ENCODE results near the gene MPG. TPM values are rescaled to one million over a fixed set of nuclear protein-coding genes. Genes with fewer than 3 reads are reported as not detected.

The MPG gene
- polyA plus RNA-seq, 1 experiment: 47.3 TPM

DNA sequence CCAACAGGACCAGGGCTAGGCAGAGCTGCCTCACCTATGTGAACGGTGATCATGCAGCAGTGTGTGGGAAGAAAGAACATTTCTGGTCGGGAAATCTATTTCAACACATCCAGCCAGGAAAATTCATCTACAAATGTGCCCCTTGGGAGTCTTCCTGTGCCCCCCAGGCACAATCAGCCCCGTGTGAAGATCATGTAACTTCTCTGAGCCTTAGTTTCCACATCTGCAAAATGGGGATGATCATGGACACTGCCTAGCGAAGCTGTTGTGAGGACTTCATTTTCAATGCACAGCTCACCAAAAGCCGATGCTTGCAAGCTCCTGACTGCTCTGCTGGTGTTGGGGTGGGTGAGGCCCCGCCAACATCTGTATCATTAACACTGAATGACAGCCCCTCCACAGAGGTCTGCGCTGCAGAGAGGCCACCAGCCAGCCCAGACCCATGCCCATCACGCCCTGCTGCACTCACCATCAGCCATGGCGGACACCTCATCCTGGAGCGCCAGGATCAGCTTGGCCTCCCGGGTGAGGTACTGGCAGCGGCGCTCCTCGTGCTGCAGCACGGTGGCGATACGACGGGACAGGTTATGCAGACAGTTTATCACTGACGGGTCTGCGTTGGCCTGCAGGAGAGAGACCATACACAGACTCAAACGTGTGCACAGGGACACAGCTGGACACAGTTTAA lies 34.3 kb downstream of the MPG start:
- Histone ChIP-seq H3K9me3 (ENCODE audit: control insufficient read depth, insufficient read depth, low read length) (no peaks in the 10 kb centered on the region), H3K27ac (ENCODE audit: low read depth, low read length) (no peak overlapping the region), H3K4me3 (ENCODE audit: low read depth, low read length) (no peak overlapping the region), H3K27me3 (ENCODE audit: control insufficient read depth, insufficient read depth, low read length) (no peaks in the 10 kb centered on the region)
- ChIA-PET CTCF (interaction anchor here (0.5 to 0.9 kb wide), 2 partner anchors 47 to 145 kb away, joined by 3 to 7 read pairs; no protein-coding TSS in a partner anchor), POLR2A (interaction anchor here (1.1 kb wide), 1 partner anchor 240 kb away, joined by 3 read pairs; the partner anchor contains the start of gene AXIN1)
- no peak for DNase-seq (ENCODE audit: low read depth, low spot score)
- TF ChIP-seq, protein P1, sequence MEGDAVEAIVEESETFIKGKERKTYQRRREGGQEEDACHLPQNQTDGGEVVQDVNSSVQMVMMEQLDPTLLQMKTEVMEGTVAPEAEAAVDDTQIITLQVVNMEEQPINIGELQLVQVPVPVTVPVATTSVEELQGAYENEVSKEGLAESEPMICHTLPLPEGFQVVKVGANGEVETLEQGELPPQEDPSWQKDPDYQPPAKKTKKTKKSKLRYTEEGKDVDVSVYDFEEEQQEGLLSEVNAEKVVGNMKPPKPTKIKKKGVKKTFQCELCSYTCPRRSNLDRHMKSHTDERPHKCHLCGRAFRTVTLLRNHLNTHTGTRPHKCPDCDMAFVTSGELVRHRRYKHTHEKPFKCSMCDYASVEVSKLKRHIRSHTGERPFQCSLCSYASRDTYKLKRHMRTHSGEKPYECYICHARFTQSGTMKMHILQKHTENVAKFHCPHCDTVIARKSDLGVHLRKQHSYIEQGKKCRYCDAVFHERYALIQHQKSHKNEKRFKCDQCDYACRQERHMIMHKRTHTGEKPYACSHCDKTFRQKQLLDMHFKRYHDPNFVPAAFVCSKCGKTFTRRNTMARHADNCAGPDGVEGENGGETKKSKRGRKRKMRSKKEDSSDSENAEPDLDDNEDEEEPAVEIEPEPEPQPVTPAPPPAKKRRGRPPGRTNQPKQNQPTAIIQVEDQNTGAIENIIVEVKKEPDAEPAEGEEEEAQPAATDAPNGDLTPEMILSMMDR (IDR thresholded peaks at IDR 0.05; ENCODE audit: low read depth, low read length): no peak

DNA sequence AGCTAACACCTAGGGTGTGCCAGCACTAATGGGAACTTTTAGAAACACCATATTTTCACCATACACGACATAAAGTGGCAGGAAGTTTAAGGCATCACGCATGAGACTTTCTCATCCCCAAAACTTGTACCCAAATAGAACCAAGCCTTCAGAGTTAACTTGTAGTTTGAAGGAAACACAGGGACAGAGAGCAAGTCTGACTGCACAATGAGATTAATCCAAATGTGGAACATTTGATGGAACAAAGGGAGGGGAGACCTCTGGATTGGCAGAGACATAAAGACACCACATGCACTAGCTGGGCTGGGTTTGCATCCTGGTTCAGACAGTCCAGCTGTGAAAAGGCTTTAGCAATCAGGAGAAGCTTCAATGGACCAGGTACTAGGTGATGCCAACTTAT lies 36.3 kb downstream of the MPG start:
- Histone ChIP-seq H3K27me3 (ENCODE audit: control insufficient read depth, insufficient read depth, low read length) (no peaks in the 10 kb centered on the region), H3K27ac (ENCODE audit: low read depth, low read length) (no peak overlapping the region), H3K4me3 (ENCODE audit: low read depth, low read length) (no peak overlapping the region), H3K9me3 (ENCODE audit: control insufficient read depth, insufficient read depth, low read length) (no peaks in the 10 kb centered on the region; the same call in 1 of the 2 replicates)
- TF ChIP-seq, protein P1 (IDR thresholded peaks at IDR 0.05; ENCODE audit: low read depth, low read length): no peak
- CTCF ChIA-PET: no interaction called here
- POLR2A ChIA-PET: no interaction called here
- DNase-seq (ENCODE audit: low read depth, low spot score): no peak

DNA sequence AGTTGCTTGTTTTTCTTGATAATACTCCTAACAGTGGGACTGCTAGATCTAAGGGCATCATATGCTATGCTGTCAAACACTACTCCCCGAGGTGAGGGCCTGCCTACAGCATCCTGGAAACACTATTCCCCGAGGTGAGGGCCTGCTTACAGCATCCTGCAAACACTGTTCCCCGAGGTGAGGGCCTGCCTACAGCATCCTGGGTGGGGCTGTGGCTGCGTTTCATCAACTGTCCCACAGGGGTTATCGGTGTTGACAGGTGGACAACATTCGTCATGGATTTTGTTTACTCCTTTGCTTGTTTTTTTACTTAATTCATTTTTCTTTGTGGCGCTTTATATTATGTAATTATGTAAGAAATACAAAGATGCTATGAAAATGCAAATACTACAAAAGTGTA lies 38.0 kb downstream of the MPG start:
- no peak for DNase-seq (ENCODE audit: low read depth, low spot score)
- Histone ChIP-seq H3K27ac (ENCODE audit: low read depth, low read length) (no peak overlapping the region), H3K4me3 (ENCODE audit: low read depth, low read length) (no peak overlapping the region), H3K27me3 (ENCODE audit: control insufficient read depth, insufficient read depth, low read length) (no peaks in the 10 kb centered on the region), H3K9me3 (ENCODE audit: control insufficient read depth, insufficient read depth, low read length) (no peaks in the 10 kb centered on the region; the same call in 1 of the 2 replicates)
- CTCF ChIA-PET: interaction anchor here (2.9 kb wide), 1 partner anchor 9 kb away, joined by 32 read pairs; no protein-coding TSS in a partner anchor
- POLR2A ChIA-PET: no interaction called here
- TF ChIP-seq, protein P1 (IDR thresholded peaks at IDR 0.05; ENCODE audit: low read depth, low read length): no peak

DNA sequence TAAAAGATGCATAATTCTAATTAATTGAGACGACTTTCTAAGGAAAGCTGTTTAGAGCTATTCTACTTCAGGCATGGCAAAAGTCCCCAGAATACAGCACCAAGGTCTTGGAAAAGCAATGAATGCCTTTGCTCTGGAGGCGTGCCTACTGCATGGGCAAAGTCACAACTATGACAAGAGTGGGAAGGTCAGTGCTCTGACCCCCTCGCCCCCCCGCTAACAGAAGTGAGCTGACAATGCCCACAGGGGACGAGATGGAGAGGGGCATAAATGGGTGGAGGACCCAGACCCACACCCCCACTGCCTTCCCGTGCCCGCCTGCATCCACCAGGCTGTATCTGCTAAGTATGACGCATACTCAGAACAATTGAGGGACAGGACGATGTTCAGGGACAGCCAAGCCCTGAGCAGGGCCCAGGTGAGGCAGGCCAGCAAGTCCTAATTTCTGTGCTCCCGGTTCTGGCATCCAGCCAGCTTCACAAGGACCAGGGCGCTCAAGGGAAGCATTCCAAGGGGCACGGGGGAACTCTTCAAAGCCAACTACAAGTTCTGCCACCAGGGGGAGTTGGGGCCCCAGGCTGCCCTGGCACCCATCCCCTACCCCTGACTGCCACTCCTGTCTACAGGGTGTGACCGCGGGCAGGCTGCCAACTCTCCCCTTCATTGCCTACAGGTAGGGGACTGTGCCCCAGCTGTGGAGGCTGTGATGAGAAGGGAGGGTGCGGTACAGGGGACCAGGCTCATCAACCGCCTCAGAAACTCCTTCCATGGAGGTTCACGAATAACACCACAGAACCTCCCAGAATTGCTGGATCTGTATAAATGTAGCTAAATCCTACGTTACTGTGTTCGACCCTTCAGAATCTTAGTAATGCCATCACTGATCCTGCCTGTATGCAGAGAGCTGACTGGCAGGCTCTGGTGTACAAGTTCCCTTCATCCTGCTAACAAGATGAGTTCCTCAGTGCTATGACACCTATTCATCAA lies 39.6 kb downstream of the MPG start:
- Histone ChIP-seq H3K27ac (ENCODE audit: low read depth, low read length) (no peak overlapping the region), H3K9me3 (ENCODE audit: control insufficient read depth, insufficient read depth, low read length) (no peaks in the 10 kb centered on the region; the same call in 1 of the 2 replicates), H3K27me3 (ENCODE audit: control insufficient read depth, insufficient read depth, low read length) (no peaks in the 10 kb centered on the region), H3K4me3 (ENCODE audit: low read depth, low read length) (no peak overlapping the region)
- TF ChIP-seq, protein P1 (IDR thresholded peaks at IDR 0.05; ENCODE audit: low read depth, low read length): peak; percentile 73
- POLR2A ChIA-PET: interaction anchor here (0.6 to 0.7 kb wide), 2 partner anchors 46 to 57 kb away, joined by 3 to 5 read pairs; no protein-coding TSS in a partner anchor
- CTCF ChIA-PET: interaction anchor here (0.6 to 2.9 kb wide), 12 partner anchors 9 to 245 kb away, joined by 3 to 32 read pairs (median 4); partner anchors contain the start of genes HBQ1 and LUC7L
- no peak for DNase-seq (ENCODE audit: low read depth, low spot score)
